IMR-90 (cell line): ENCODE measurements around the gene ANKRD37. TPM values are rescaled to one million over a fixed set of nuclear protein-coding genes. Genes with fewer than 3 reads are reported as not detected.

Experiments
- ATAC-seq: fragments of 200-7000 bp; cut with Tn5 transposase; 2 replicates; pipeline ENCODE4 v1.9.1; 2020; ENCODE audit warnings: low read depth, mild to moderate bottlenecking, moderate library complexity
- BruUV-seq: library from RNA; stranded (reverse); fragments of 400-500 nt; replicated peaks from 2 replicates; lab custom pipeline; 2021; lab: Mats Ljungman, UMichigan
- CTCF ChIA-PET: fragments of 300-600 bp; formaldehyde crosslinking; extraction: SDS; loops from one replicate; lab custom pipeline; 2021; ENCODE audit warnings: antibody characterized with exemption; lab: Yijun Ruan, JAX
- POLR2A ChIA-PET: fragments of 300-600 bp; sonication (Branson Sonifier 250); formaldehyde crosslinking; loops from one replicate; lab custom pipeline; 2022; ENCODE audit warnings: antibody characterized with exemption; ENCODE audit not compliant: unreplicated experiment; lab: Charles Lee
- DNase-seq: peaks from one replicate; pipeline ENCODE4 v3.0.0; 2013
- H2AFZ ChIP-seq: replicated peaks from 2 replicates; pipeline ENCODE3; 2013; ENCODE audit warnings: low read length, mild to moderate bottlenecking; ENCODE audit not compliant: poor library complexity
- H2AK5ac ChIP-seq: 2 replicates; pipeline ENCODE4 v1.6.1; 2013; ENCODE audit warnings: low read depth, low read length, inconsistent platforms
- H2AK9ac ChIP-seq: replicated peaks from 2 replicates; pipeline ENCODE3; 2013; ENCODE audit warnings: mild to moderate bottlenecking, low read depth, low read length, moderate library complexity; ENCODE audit not compliant: poor library complexity
- H2BK120ac ChIP-seq: 2 replicates; pipeline ENCODE4 v1.6.1; 2013; ENCODE audit warnings: low read depth, low read length, inconsistent platforms
- H2BK15ac ChIP-seq: 3 replicates; pipeline ENCODE4 v1.6.1; 2013; ENCODE audit warnings: low read depth, low read length, inconsistent platforms
- H2BK20ac ChIP-seq: 2 replicates; pipeline ENCODE4 v1.6.1; 2013; ENCODE audit warnings: low read depth, mild to moderate bottlenecking, inconsistent platforms, low read length, moderate library complexity
- H2BK5ac ChIP-seq: 2 replicates; pipeline ENCODE4 v1.6.1; 2013; ENCODE audit warnings: mild to moderate bottlenecking, low read depth, low read length, inconsistent platforms; ENCODE audit not compliant: poor library complexity, severe bottlenecking
- H3K14ac ChIP-seq: replicated peaks from 2 replicates; pipeline ENCODE4 v1.6.1; 2013; ENCODE audit warnings: low read depth, low read length, inconsistent platforms
- H3K18ac ChIP-seq: 2 replicates; pipeline ENCODE4 v1.6.1; 2013; ENCODE audit warnings: low read depth, low read length, control low read depth
- H3K23ac ChIP-seq: 2 replicates; pipeline ENCODE4 v1.6.1; 2013; ENCODE audit warnings: low read depth, low read length, inconsistent platforms
- H3K27ac ChIP-seq: 2 replicates; pipeline ENCODE4 v1.5.1; 2013; ENCODE audit warnings: mild to moderate bottlenecking, control low read depth, low read length; ENCODE audit not compliant: insufficient read depth
- H3K27me3 ChIP-seq: 2 replicates; pipeline ENCODE4 v1.6.1; 2013; ENCODE audit warnings: low read length; ENCODE audit not compliant: control insufficient read depth, insufficient read depth
- H3K36me3 ChIP-seq: 2 replicates; pipeline ENCODE4 v1.6.1; 2013; ENCODE audit warnings: low read length, mixed read lengths; ENCODE audit not compliant: control insufficient read depth, insufficient read depth
- H3K4ac ChIP-seq: 2 replicates; pipeline ENCODE4 v1.6.1; 2013; ENCODE audit warnings: low read depth, low read length, inconsistent platforms
- H3K4me1 ChIP-seq: 2 replicates; pipeline ENCODE4 v1.6.1; 2013; ENCODE audit warnings: low read length, mixed read lengths; ENCODE audit not compliant: control insufficient read depth, insufficient read depth
- H3K4me2 ChIP-seq: 2 replicates; pipeline ENCODE4 v1.6.1; 2013; ENCODE audit warnings: low read depth, mild to moderate bottlenecking, control low read depth, low read length, moderate library complexity
- H3K4me3 ChIP-seq: 2 replicates; pipeline ENCODE4 v1.5.1; 2013; ENCODE audit warnings: low read depth, mild to moderate bottlenecking, control low read depth, low read length, moderate library complexity; ENCODE audit not compliant: insufficient read depth
- H3K56ac ChIP-seq: 2 replicates; pipeline ENCODE4 v1.6.1; 2013; ENCODE audit warnings: low read length, inconsistent platforms; ENCODE audit not compliant: insufficient read depth; ENCODE audit errors: extremely low read depth
- H3K79me1 ChIP-seq, 2 experiments: 2 replicates each; pipeline ENCODE4 v1.6.1; 2013; ENCODE audit warnings: low read length in 2 of 2, inconsistent platforms in 1 of 2, low read depth in 1 of 2
- H3K9ac ChIP-seq: 2 replicates; pipeline ENCODE4 v1.6.1; 2013; ENCODE audit warnings: low read depth, low read length, control low read depth
- H3K9me1 ChIP-seq: 2 replicates; pipeline ENCODE4 v1.6.1; 2013; ENCODE audit warnings: low read length, inconsistent platforms; ENCODE audit not compliant: insufficient read depth
- H3K9me3 ChIP-seq: 2 replicates; pipeline ENCODE4 v1.6.1; 2013; ENCODE audit warnings: low read length; ENCODE audit not compliant: control insufficient read depth, insufficient read depth
- H4K20me1 ChIP-seq: 2 replicates; pipeline ENCODE4 v1.6.1; 2013; ENCODE audit warnings: low read length, inconsistent platforms; ENCODE audit not compliant: insufficient read depth
- H4K5ac ChIP-seq: 2 replicates; pipeline ENCODE4 v1.6.1; 2013; ENCODE audit warnings: mild to moderate bottlenecking, low read depth, low read length, control low read depth
- H4K8ac ChIP-seq, 2 experiments: 2 replicates each; pipeline ENCODE4 v1.6.1; 2013; ENCODE audit warnings: low read depth in 2 of 2, low read length in 2 of 2, control low read depth in 1 of 2, inconsistent platforms in 1 of 2
- H4K91ac ChIP-seq: 2 replicates; pipeline ENCODE4 v1.6.1; 2013; ENCODE audit warnings: low read depth, low read length, inconsistent platforms; ENCODE audit not compliant: insufficient read depth
- BHLHE40 ChIP-seq: fragments of 150-350 bp; IDR thresholded peaks from 2 replicates; pipeline ENCODE4 v1.6.1; 2016; ENCODE audit warnings: mild to moderate bottlenecking, low read depth, low read length
- RCOR1 ChIP-seq: IDR thresholded peaks from 2 replicates; pipeline ENCODE4 v1.6.1; 2012; ENCODE audit warnings: mild to moderate bottlenecking, low read length, improper control_type of control experiment; ENCODE audit not compliant: insufficient replicate concordance
- WGBS, 2 experiments: methylation state at CpG; one replicate each; pipeline versions ENCODE4 v1.1.5 to v1.1.7; 2013; ENCODE audit warnings: missing lambda C conversion rate in 2 of 2; ENCODE audit not compliant: insufficient read length in 1 of 2; ENCODE audit errors: extremely low coverage in 2 of 2; 5-methylcytosine and 5-hydroxymethylcytosine counted together
- dilution Hi-C: fragments of 300-500 bp; cut with HindIII; formaldehyde crosslinking; loops from one replicate; pipeline ENCODE4 v1.14.3; 2018; ENCODE audit warnings: low sequenced_read_pairs; ENCODE audit not compliant: unreplicated experiment
- in situ Hi-C: fragments of 300-500 bp; cut with MboI; formaldehyde crosslinking; loops from 3 replicates; pipeline ENCODE4 v1.14.3; 2019; ENCODE audit warnings: low sequenced_read_pairs, inconsistent platforms, mixed read lengths
- intact Hi-C: fragments of 100-400 bp; cut with micrococcal nuclease; formaldehyde crosslinking; loops from 2 replicates; pipeline ENCODE4 v1.10.0; 2022
- polyA plus RNA-seq, 3 experiments: library from polyadenylated mRNA; depleted of rRNA; stranded (reverse); fragments of >200 nt; gene quantifications; 2 replicates each; pipeline ENCODE4 v1.2.3, GENCODE V29; 2012; ENCODE audit warnings: low replicate concordance in 1 of 3
- total RNA-seq: library from RNA; depleted of rRNA; stranded (reverse); fragments of >200 nt; gene quantifications from 2 replicates; pipeline ENCODE4 v1.2.3, GENCODE V29; 2012

Gene ANKRD37
- total and polyA plus RNA-seq, 2 of the 4 experiments (the other 2 are of a cell fraction), result 7.1 to 8.2 TPM

GRCh38 chr4:185424905-185425646, 28.4 kb downstream of the ANKRD37 start:
- H4K5ac ChIP-seq, result peak overlapping the region; percentile 44
- peak overlapping the region; percentile 94 for H3K4ac ChIP-seq
- DNase-seq, result peak; percentile 36
- H3K4me2 ChIP-seq, result peak overlapping the region; percentile 100
- H3K9me1 ChIP-seq, result peaks cover 11% of the 10 kb centered on the region
- in situ Hi-C loops, result no loop called here
- H3K27ac ChIP-seq, result peak overlapping the region; percentile 96
- peaks cover 6% of the 10 kb centered on the region; the same call in 1 of the 2 replicates for H4K20me1 ChIP-seq
- H2AFZ ChIP-seq, result peak overlapping the region; percentile 97
- TF ChIP-seq RCOR1 (no peak), BHLHE40 (0 out of 2 replicates have a peak, but pooled peaks have one; percentile 35)
- H3K9me3 ChIP-seq, result no peaks in the 10 kb centered on the region
- peak overlapping the region; percentile 84; the same call in 1 of the 2 replicates for H2AK5ac ChIP-seq
- BruUV-seq, result TSS peak; percentile 77
- ATAC-seq, result peak; percentile 54
- peak overlapping the region; percentile 84 for H4K91ac ChIP-seq
- H3K4me3 ChIP-seq, result peak overlapping the region; percentile 63
- H3K27me3 ChIP-seq, result no peaks in the 10 kb centered on the region
- peak overlapping the region; percentile 10 for H3K18ac ChIP-seq
- peaks cover 14 to 23% of the 10 kb centered on the region in 2 experiments for H3K79me1 ChIP-seq
- peaks cover 5% of the 10 kb centered on the region; the same call in 1 of the 2 replicates for H3K4me1 ChIP-seq
- H3K23ac ChIP-seq, result peak overlapping the region; percentile 64
- intact Hi-C loops, result loop anchor here (2.0 to 5.0 kb wide), 2 partner anchors 46 to 172 kb away; partner anchors contain the start of gene CCDC110
- peak overlapping the region; percentile 99 for H2BK120ac ChIP-seq
- no peak overlapping the region for H2BK20ac ChIP-seq
- ChIA-PET CTCF (no interaction called here), POLR2A (interaction anchor here (0.6 kb wide), 1 partner anchor 13 kb away, joined by 3 read pairs; no protein-coding TSS in a partner anchor)
- H3K14ac ChIP-seq, result peak overlapping the region; percentile 86
- peak overlapping the region; percentile 93 for H3K9ac ChIP-seq
- H3K56ac ChIP-seq, result peak overlapping the region; percentile 87
- peak overlapping the region; percentile 9 to 99 for H4K8ac ChIP-seq
- H3K36me3 ChIP-seq, result no peaks in the 10 kb centered on the region
- peak overlapping the region; percentile 48 for H2AK9ac ChIP-seq
- peak overlapping the region; percentile 96 for H2BK5ac ChIP-seq
- 50% methylated on average over 2 of the region's 13 CpGs; no CpG with 5 or more reads in 1 of the 2 experiments for WGBS, 2 experiments
- peak overlapping the region; percentile 27; the same call in 1 of the 3 replicates for H2BK15ac ChIP-seq
- dilution Hi-C loops, result no loop called here
